Medulla oblongata (tissue), 1 donor: ENCODE measurements around the gene ANTKMT.
"Not testable (repeated sequence)": the region's sequence is repeated elsewhere in the genome, so short reads cannot be mapped to it uniquely, and the experiment has no call there.

Source experiments
- DNase-seq: peaks from one replicate; pipeline ENCODE4 v3.0.0-alpha.2; 2015; ENCODE audit errors: extremely low spot score

ANTKMT gene

GRCh38 chr16:728131-728889 is 7.4 kb downstream of the ANTKMT start:
- peak; percentile 78 for DNase-seq

GRCh38 chr16:728890-729744 is 8.2 kb downstream of the ANTKMT start:
- DNase-seq: no peak

GRCh38 chr16:729768-730665 is 9.1 kb downstream of the ANTKMT start:
- no peak for DNase-seq

- DNase-seq: no peak
Measured at GRCh38 chr16:730666-731509, 9.9 kb downstream of the ANTKMT start.

- DNase-seq: no peak
Measured at GRCh38 chr16:732332-732731, 11.4 kb downstream of the ANTKMT start.

- no peak for DNase-seq
Measured at GRCh38 chr16:732936-733335, 12.0 kb downstream of the ANTKMT start.

GRCh38 chr16:733382-734207 is 12.6 kb downstream of the ANTKMT start:
- DNase-seq: no peak

GRCh38 chr16:734208-734980 is 13.4 kb downstream of the ANTKMT start:
- DNase-seq: no peak

GRCh38 chr16:734981-735881 is 14.3 kb downstream of the ANTKMT start:
- DNase-seq: no peak

GRCh38 chr16:735982-736453 is 15.1 kb downstream of the ANTKMT start:
- DNase-seq: no peak

GRCh38 chr16:736936-737481 is 16.1 kb downstream of the ANTKMT start:
- no peak for DNase-seq

GRCh38 chr16:739560-740458 is 18.9 kb downstream of the ANTKMT start:
- no peak for DNase-seq

GRCh38 chr16:740459-740763 is 19.5 kb downstream of the ANTKMT start:
- DNase-seq: no peak

- DNase-seq: peak; percentile 82
Measured at GRCh38 chr16:740764-741505, 20.0 kb downstream of the ANTKMT start, which contains the start of gene CIAO3. Gene CIAO3, minus strand, starts transcription at chr16:740997. Its CDS starts 12 bp downstream, at chr16:740985.

- no peak for DNase-seq
Measured at GRCh38 chr16:741986-742629, 21.2 kb downstream of the ANTKMT start.

GRCh38 chr16:742894-743293 is 21.9 kb downstream of the ANTKMT start:
- DNase-seq: not testable (repeated sequence)
